Left renal cortex interstitium (tissue), 4 donors: ENCODE measurements around the gene PPARG. TPM values are rescaled to one million over a fixed set of nuclear protein-coding genes. Genes with fewer than 3 reads are reported as not detected.
"Not testable (repeated sequence)": the region's sequence is repeated elsewhere in the genome, so short reads cannot be mapped to it uniquely, and the experiment has no call there.

Experiments
- DNase-seq, 4 donors: peaks; one replicate each; pipeline ENCODE4 v3.0.0-alpha.2; 2013; ENCODE audit warnings: low read depth in 4 of 4, low spot score in 2 of 4, missing footprints in 1 of 4
- polyA plus RNA-seq, 4 donors: library from polyadenylated mRNA; unstranded; fragments of 120-200 nt; gene quantifications; one replicate each; pipeline ENCODE4 v1.2.1, GENCODE V29; 2013; ENCODE audit not compliant: insufficient read length in 4 of 4

The PPARG gene
- polyA plus RNA-seq, 4 donors = 22.6 to 29.5 (median 27.5) TPM

GRCh38 chr3:12370758-12371157 lies 81.9 kb downstream of the PPARG start:
- DNase-seq = no peak

GRCh38 chr3:12371525-12372140 lies 82.8 kb downstream of the PPARG start:
- no peak for DNase-seq

DNA sequence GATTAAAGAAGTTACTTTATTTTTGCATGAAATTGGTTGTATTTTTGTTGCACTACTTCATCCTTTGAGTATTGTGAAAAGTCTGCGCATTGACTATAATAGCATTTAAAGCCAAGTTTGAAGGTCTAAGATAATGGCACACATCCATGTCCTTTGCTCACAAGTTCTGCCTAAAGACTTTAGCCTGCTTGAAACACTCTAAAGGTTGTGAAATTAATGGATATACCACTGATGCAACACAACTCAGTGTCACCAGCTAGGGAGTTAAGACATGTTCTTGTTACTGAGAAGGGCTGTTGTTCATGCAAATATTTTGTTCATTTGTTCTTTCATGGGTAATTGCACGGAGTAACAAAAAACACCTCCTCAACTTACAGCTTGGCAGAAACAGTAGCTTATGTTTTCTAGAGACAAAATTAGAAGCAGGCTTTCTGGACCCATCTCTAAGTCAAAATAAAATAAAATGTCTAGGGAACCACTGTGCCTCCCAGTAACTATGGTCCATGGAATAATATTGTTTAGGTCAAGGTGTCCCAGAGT lies 83.9 kb downstream of the PPARG start:
- no peak for DNase-seq

GRCh38 chr3:12375572-12375971 lies 86.7 kb downstream of the PPARG start:
- no peak for DNase-seq

DNA sequence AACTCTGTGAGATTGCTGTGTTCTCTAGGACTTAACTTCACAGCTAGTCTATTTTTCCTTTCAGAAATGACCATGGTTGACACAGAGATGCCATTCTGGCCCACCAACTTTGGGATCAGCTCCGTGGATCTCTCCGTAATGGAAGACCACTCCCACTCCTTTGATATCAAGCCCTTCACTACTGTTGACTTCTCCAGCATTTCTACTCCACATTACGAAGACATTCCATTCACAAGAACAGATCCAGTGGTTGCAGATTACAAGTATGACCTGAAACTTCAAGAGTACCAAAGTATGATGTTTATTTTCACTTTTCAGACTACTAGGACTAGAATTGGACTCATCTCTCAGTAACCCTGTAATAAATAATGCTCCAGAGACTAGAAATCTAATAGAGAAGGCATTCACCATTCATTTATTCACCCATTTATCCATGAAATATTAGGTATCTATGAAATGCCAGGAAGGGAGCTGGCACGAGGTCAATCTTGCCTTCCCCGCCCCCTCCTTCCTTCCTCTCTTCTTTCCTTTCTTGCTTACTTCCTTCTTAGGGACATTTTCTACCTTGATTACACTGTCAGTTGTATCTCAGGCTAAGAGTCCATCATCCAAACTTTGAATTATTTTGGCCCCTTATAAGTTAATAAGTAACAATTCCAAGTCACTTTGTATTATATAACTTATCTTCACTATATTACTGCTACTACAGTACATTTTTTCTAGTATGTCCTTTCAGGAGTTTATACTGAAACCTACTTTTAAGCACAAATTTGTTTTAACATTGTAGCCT lies 91.0 kb downstream of the PPARG start:
- no peak for DNase-seq

DNA sequence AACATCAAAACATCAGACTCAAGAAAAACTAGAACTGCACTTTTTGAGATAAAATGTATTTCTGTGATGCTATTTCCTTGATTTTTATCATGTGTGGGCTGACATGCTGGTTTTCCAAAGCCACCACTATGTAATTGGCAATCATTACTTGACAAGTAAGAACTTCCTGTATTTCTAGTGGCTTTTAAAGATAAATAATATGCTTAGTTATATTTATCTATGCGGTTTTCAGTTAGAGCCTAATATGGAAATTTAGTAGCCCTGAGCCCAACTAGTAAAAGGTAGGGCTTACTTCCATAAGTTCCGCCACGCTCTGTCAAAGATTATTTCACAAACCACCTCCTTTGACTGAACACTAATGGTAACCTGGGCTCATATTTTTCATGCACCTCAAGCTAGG lies 91.6 kb downstream of the PPARG start:
- no peak for DNase-seq

GRCh38 chr3:12381199-12381598 lies 92.3 kb downstream of the PPARG start:
- DNase-seq = no peak

- no peak for DNase-seq
These were observed 94.3 kb downstream of the PPARG start for GRCh38 chr3:12383218-12383617.

DNA sequence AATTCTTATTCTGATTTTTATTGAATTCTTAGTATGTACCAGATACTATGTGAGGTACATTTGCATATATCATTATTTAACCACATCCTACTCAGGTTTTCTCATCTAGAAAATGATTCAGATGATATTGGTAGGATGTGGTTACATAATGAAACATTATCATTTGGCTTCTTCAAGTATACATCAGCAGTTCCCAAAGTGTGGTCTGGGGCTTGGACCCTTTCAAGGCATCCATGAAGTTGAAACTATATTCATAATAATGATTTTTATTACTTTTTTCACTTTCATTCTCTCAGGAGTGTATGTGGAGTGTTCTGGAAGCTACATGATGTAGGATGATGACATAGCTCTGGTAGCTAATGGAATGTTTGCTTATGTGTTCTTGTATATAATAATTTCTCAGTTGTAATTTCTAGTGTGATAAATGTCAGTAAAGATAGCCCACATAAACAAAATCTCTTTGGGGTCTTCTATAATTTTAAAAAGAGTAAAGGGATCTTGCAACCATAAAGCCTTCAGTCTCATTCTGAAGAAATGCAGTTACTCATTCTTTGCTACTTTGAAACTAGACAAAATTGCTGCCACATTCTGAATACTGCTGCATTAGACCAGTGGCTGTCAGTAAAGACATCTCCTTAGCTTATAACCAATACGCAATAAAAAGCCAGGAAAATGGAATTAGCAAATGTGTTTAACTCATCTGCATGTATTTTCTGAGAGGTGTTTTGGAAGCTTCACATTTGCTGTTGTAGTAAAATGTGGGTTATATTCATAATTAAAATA lies 95.8 kb downstream of the PPARG start:
- DNase-seq = no peak

DNA sequence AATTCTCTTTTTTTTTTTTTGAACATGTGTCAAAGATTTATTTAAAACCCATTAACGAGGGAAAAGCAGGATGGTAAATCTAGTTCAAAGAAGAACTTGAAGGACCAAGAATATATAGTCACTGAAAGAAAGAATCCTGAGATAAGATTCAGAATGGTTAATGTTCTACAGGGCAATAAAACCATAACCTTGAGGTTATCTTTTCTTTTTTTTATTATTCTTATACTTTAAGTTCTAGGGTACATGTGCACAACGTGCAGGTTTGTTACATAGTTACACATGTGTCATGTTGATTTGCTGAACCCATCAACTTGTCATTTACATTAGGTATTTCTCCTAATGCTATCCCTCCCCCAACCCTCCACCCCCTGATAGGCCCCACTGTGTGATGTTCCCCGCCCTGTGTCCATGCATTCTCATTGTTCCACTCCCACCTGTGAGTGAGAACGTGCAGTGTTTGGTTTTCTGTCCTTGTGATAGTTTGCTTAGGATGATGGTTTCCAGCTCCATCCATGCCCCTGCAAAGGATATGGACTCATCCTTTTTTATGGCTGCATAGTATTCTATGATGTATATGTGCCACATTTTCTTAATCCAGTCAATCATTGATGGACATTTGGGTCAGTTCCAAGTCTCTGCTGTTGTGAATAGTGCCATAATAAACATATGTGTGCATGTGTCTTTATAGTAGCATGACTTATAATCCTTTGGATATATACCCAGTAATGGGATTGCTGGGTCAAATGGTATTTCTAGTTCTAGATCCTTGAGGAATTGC lies 97.8 kb downstream of the PPARG start:
- DNase-seq = not testable (repeated sequence)

- DNase-seq = no peak
These were observed 99.3 kb downstream of the PPARG start for GRCh38 chr3:12388185-12388584.

DNA sequence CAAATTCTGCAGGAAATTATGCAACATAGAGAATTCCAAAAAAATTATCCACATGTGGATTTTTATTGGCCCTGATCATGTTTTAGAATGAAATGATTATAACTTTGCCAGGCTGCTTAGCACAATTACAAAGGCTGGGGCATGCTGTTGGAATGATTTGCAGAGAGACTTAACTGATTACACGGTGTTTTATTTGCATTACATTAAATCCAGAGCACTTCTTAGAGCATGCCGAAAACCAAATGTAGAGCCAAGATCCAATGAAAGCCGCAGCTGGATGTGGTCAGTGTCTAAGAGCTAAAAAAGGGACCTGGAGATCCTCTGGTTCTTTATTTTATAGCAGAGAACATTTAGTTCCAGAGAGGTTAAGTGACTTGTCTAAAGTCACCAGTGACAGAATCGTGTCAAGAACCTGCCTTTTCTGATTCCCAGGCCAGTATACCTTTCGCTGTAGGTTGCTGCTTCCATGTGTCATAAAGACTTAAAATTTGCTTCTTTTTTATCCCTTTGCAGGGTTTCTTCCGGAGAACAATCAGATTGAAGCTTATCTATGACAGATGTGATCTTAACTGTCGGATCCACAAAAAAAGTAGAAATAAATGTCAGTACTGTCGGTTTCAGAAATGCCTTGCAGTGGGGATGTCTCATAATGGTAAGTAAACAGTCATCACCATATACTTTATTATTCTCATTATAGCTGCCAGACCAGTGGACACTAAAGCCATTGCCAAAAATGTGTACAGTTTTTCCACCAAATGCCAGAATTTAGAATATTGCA lies 103.4 kb downstream of the PPARG start:
- no peak for DNase-seq

GRCh38 chr3:12393894-12394293 lies 105.0 kb downstream of the PPARG start:
- no peak for DNase-seq

- no peak for DNase-seq
These were observed 105.8 kb downstream of the PPARG start for GRCh38 chr3:12394569-12395271.

DNA sequence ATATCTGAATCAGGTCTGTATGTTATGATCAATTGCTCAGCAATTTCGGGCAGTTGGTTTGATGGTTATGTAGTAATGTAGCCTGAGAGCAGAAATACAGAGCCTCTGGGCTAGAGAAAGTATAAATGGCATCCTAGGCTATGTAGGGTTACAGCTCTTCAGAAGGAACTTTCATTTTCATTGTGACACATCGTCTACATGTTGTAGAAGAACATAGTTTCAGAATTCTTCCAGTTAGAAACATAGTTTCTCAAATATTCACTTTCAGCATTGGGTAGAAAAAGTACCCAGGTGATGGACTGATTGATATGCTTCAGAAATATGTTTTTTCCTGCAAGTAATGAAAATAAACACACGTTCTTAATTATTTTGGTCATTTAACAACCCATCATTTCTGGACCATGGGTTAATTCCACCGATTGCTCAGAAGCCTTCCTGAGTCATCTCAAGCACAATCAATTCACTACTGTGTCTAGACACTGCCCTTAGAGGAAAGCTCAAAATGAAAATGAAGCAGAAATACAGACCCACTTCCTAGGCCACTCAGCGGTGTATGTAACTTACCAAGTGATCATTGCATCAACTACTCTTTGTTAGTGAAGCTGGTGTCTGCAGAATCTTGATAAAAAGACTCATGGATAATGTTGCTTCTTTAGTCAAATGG lies 106.6 kb downstream of the PPARG start:
- DNase-seq = no peak

DNA sequence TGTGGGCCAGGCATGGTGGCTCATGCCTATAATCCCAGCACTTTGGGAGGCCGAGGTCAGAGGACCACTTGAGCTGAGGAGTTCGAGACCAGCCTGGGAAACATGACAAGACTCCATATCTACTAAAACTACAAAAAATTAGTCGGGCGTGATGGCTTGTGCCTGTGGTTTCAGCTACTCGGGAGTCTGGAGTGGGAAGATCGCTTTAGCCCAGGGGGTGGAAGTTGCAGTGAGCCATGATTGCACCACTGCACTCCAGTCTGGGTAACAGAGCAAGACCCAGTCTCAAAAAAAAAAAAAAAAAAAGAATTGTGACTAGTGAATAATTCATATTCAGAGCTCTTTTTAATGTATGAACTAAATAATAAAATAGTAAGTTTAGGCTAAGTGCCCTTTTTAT lies 107.6 kb downstream of the PPARG start:
- no peak for DNase-seq

DNA sequence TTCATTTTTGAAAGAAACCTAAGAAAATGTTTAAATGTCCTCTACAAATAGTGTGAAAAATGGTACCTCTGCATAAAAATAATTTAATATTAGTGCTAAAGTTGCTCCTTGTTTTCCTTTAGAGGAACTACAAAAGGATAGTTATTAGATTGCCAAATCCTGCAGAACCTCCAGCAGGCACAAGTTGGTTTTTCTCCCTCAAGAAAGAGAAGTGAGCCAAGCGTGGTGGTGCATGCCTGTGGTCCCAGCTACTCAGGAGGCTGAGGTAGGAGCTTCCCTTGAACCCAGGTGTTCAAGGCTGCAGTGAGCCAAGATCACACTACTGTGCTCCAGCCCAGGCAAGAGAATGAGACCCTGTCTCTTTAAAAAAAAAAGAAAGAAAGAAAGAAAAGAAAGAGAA lies 110.4 kb downstream of the PPARG start:
- DNase-seq = no peak

- DNase-seq = no peak
These were observed 111.8 kb downstream of the PPARG start for GRCh38 chr3:12400616-12401194.
